ENCODE data around the gene MED22. TPM values are rescaled to one million over a fixed set of nuclear protein-coding genes. Genes with fewer than 3 reads are reported as not detected.

Gene MED22
- total RNA-seq, 1 experiment from 2014 or later, result 26.2 TPM

DNA sequence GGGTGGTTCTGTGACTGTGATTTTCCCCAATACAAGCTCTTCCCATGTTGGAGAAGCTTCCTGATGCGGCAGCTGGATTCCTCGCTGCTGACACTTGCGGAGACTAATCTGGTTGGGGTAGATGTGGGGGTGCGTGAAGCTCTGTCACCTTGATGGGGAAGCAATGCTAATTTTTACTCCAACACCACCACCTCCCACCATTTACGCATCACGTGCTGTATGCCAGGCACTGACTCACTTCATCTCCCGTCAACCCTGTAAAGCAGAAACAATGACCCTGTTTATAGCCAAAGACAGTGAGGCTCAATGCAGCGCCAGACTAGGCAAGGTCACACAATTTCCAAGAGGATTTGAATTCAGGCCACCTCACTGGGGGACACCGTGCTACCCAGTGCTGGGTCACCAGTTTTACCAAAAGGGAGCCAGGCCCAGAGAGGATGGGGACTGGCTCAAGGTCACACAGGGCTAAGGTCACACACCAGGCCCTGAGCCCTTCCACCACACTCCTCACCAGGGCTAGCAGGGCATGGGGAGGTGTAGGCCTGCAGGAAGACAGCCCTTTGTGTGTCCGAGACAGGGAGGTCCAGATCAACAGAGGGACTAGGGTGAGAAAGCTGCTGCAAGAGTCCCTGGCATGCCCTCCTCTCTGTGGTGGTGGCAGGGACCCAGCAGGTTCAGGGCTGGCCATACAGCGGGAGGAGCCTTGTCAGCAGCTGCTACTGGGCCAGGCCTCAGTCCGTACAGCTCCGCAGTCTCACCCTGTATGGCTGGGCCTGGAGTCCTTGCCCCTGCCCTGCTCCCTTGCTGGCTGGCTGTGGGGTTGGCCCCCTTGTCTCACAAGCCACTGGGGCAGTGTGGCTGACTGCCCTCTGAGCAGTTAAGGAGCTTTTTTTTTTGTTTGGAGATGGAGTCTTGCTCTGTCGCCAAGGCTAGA, 31.5 kb upstream of the MED22 start:
- CTCF ChIA-PET, result interaction anchor here (0.6 kb wide), 1 partner anchor 67 kb away, joined by 3 read pairs; no protein-coding TSS in a partner anchor
- peaks cover 5% of the 10 kb centered on the region; the same call in 1 of the 2 replicates for H3K36me3 ChIP-seq (ENCODE audit: control insufficient read depth, insufficient read depth, low read length)
- peaks cover 9% of the 10 kb centered on the region for H3K4me1 ChIP-seq (ENCODE audit: control insufficient read depth, insufficient read depth, low read length)
- intact Hi-C loops (cut with micrococcal nuclease; ENCODE audit: unreplicated experiment), result no loop called here
- no peak overlapping the region for H3K4me3 ChIP-seq (ENCODE audit: low read depth in 2 of 2, low read length in 2 of 2)
- no peak for ATAC-seq
- no peaks in the 10 kb centered on the region for H3K27me3 ChIP-seq (ENCODE audit: control insufficient read depth, insufficient read depth, low read length)
- no peaks in the 10 kb centered on the region for H3K9me3 ChIP-seq (ENCODE audit: control insufficient read depth, insufficient read depth, low read depth, low read length)
- TF ChIP-seq, protein P1, sequence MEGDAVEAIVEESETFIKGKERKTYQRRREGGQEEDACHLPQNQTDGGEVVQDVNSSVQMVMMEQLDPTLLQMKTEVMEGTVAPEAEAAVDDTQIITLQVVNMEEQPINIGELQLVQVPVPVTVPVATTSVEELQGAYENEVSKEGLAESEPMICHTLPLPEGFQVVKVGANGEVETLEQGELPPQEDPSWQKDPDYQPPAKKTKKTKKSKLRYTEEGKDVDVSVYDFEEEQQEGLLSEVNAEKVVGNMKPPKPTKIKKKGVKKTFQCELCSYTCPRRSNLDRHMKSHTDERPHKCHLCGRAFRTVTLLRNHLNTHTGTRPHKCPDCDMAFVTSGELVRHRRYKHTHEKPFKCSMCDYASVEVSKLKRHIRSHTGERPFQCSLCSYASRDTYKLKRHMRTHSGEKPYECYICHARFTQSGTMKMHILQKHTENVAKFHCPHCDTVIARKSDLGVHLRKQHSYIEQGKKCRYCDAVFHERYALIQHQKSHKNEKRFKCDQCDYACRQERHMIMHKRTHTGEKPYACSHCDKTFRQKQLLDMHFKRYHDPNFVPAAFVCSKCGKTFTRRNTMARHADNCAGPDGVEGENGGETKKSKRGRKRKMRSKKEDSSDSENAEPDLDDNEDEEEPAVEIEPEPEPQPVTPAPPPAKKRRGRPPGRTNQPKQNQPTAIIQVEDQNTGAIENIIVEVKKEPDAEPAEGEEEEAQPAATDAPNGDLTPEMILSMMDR (IDR thresholded peaks at IDR 0.05), result no peak
- TF ChIP-seq, protein P2, sequence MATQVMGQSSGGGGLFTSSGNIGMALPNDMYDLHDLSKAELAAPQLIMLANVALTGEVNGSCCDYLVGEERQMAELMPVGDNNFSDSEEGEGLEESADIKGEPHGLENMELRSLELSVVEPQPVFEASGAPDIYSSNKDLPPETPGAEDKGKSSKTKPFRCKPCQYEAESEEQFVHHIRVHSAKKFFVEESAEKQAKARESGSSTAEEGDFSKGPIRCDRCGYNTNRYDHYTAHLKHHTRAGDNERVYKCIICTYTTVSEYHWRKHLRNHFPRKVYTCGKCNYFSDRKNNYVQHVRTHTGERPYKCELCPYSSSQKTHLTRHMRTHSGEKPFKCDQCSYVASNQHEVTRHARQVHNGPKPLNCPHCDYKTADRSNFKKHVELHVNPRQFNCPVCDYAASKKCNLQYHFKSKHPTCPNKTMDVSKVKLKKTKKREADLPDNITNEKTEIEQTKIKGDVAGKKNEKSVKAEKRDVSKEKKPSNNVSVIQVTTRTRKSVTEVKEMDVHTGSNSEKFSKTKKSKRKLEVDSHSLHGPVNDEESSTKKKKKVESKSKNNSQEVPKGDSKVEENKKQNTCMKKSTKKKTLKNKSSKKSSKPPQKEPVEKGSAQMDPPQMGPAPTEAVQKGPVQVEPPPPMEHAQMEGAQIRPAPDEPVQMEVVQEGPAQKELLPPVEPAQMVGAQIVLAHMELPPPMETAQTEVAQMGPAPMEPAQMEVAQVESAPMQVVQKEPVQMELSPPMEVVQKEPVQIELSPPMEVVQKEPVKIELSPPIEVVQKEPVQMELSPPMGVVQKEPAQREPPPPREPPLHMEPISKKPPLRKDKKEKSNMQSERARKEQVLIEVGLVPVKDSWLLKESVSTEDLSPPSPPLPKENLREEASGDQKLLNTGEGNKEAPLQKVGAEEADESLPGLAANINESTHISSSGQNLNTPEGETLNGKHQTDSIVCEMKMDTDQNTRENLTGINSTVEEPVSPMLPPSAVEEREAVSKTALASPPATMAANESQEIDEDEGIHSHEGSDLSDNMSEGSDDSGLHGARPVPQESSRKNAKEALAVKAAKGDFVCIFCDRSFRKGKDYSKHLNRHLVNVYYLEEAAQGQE (IDR thresholded peaks at IDR 0.05; ENCODE audit: insufficient read depth in 1 of 2, low read depth in 2 of 2, low read length in 1 of 2), result no peak
- no peak for TF ChIP-seq POLR2AphosphoS5 (IDR thresholded peaks at IDR 0.05; ENCODE audit: low read depth, low read length)
- no peak for TF ChIP-seq TCF7L2 (IDR thresholded peaks at IDR 0.05; ENCODE audit: low read depth, low read length)
- TF ChIP-seq SIN3A (IDR thresholded peaks at IDR 0.05; ENCODE audit: borderline replicate concordance, insufficient read depth, low read depth, low read length), result no peak
- in situ Hi-C loops (cut with HindIII; ENCODE audit: low pct_unique_long_range_greater_than_20kb, low sequenced_read_pairs), result no loop called here
- no TSS peak for BruUV-seq (replicated peaks)
- no peak overlapping the region for H3K27ac ChIP-seq (ENCODE audit: low read length)
- POLR2A ChIA-PET, result interaction anchor here (0.6 kb wide), 1 partner anchor 24 kb away, joined by 3 read pairs; no protein-coding TSS in a partner anchor
- DNase-seq (ENCODE audit: low read depth, low spot score), result no peak

DNA sequence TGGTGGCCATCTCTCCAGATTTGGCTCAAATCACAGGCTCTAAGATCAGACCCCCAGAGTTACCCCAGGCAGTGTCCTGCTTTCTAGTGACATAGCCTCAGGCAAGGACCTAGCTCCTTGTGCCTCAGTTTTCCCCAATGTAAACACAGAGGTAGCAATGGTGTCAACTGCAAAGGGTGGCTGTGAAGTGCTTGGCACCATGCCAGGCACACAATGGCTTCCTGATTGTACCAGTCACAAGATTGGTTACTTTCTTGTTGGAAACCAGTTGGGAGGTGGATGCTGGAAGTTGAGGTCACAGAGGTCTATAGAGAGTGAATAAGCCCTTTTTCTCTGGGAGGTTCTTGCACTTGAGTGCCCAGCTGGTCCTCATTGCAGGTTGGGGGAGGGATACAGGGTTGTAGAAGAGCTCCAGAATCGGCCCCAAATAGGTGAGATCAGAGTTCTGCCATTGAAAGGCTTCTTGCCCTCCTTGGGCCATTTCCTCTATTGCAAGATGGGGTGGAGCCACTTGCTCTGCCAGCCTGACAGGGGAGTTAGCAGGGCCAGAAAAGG, 30.6 kb upstream of the MED22 start:
- no peak overlapping the region for H3K4me3 ChIP-seq (ENCODE audit: low read depth in 2 of 2, low read length in 2 of 2)
- H3K27ac ChIP-seq (ENCODE audit: low read length), result no peak overlapping the region; the same call in 1 of the 2 replicates
- no peak for ATAC-seq
- ChIA-PET CTCF (interaction anchor here (0.9 kb wide), 1 partner anchor 20 kb away, joined by 4 read pairs; no protein-coding TSS in a partner anchor), POLR2A (no interaction called here)
- peaks cover 13% of the 10 kb centered on the region for H3K4me1 ChIP-seq (ENCODE audit: control insufficient read depth, insufficient read depth, low read length)
- DNase-seq (ENCODE audit: low read depth, low spot score), result no peak
- TF ChIP-seq TCF7L2 (IDR thresholded peaks at IDR 0.05; ENCODE audit: low read depth, low read length) (no peak), POLR2AphosphoS5 (IDR thresholded peaks at IDR 0.05; ENCODE audit: low read depth, low read length) (no peak)
- TF ChIP-seq, protein P1 (IDR thresholded peaks at IDR 0.05), result no peak
- TF ChIP-seq, protein P2 (IDR thresholded peaks at IDR 0.05; ENCODE audit: insufficient read depth in 1 of 2, low read depth in 2 of 2, low read length in 1 of 2), result no peak
- in situ Hi-C loops (cut with HindIII; ENCODE audit: low pct_unique_long_range_greater_than_20kb, low sequenced_read_pairs), result no loop called here
- H3K27me3 ChIP-seq (ENCODE audit: control insufficient read depth, insufficient read depth, low read length), result no peaks in the 10 kb centered on the region
- peaks cover 5% of the 10 kb centered on the region; the same call in 1 of the 2 replicates for H3K36me3 ChIP-seq (ENCODE audit: control insufficient read depth, insufficient read depth, low read length)
- no peaks in the 10 kb centered on the region for H3K9me3 ChIP-seq (ENCODE audit: control insufficient read depth, insufficient read depth, low read depth, low read length)
- BruUV-seq (replicated peaks), result no TSS peak
- intact Hi-C loops (cut with micrococcal nuclease; ENCODE audit: unreplicated experiment), result no loop called here
